ENCODE measurements around the gene PKDCC. TPM values are rescaled to one million over a fixed set of nuclear protein-coding genes. Genes with fewer than 3 reads are reported as not detected.

The PKDCC gene
- total RNA-seq = 4.4 and 6.3 TPM in 2 replicates

DNA sequence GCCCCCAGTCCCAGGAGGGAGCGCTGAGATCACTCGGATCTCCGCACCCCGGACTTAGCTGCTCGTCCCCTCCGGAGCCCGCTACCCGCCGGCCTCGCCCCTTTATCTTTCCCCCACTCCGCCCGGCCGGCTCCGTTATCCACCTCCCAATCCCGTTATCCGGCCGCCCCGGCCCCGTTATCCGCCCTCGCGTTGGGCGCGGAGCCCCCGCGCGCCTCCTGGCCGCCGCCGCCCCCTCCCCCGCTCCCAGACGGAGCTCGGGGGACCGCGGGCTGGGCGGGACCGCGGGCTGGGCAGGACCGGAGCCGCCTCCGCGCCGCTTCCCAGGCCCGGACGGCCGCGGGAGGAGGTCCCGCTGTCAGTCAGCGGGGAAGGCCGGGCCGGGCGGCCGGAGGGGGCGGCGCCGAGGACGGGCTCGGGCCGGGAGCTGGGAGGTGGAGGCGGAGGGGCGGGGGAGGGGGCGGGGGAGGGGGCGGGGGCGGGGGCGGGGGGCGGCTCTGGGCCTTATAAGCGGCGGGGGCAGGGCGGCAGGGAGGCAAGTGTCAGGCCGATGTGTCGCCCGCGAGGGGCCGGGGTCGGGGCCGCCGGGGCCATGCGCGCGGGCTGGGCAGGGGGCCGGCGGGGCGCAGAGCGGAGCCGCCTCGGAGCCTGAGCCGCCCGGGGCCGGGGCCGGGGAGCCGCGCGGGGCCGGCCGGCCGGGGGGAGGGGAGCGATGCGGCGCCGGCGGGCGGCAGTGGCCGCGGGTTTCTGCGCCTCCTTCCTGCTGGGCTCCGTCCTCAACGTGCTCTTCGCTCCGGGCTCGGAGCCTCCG is at the start of gene PKDCC:
TSS of gene PKDCC (plus strand) at position 534 of the 811 bp plus-strand sequence. CDS start at position 713, 179 bp downstream.

Other genes starting within 250 kb of the PKDCC start
- 15.0 and 31.1 TPM in 2 replicates for gene EML4, start 121.3 kb downstream of the PKDCC start, total RNA-seq